Dendritic cell treated with granulocyte-macrophage colony-stimulating factor and Interleukin-4, amounts not matched to agents 40 ng/mL and 50 ng/mL, for 4 days (primary cell): ENCODE data around the gene IGFL4.

Experiments used
- H3K27ac Mint-ChIP-seq: one replicate; pipeline ENCODE4 v1.8.0; 2022; ENCODE audit warnings: mild to moderate bottlenecking, mixed read lengths
- H3K27me3 Mint-ChIP-seq: one replicate; pipeline ENCODE4 v1.8.0; 2022; ENCODE audit warnings: mild to moderate bottlenecking, mixed read lengths
- H3K36me3 Mint-ChIP-seq: one replicate; pipeline ENCODE4 v1.8.0; 2022; ENCODE audit warnings: low read depth, mixed read lengths
- H3K4me1 Mint-ChIP-seq: one replicate; pipeline ENCODE4 v1.8.0; 2022; ENCODE audit warnings: low read depth, mixed read lengths
- H3K4me3 Mint-ChIP-seq: one replicate; pipeline ENCODE4 v1.8.0; 2022; ENCODE audit warnings: mild to moderate bottlenecking, moderate library complexity, mixed read lengths
- H3K9me3 Mint-ChIP-seq: one replicate; pipeline ENCODE4 v1.8.0; 2022; ENCODE audit warnings: mixed read lengths
- intact Hi-C: fragments of 100-400 bp; cut with micrococcal nuclease; formaldehyde crosslinking; loops from one replicate; pipeline ENCODE4 v1.15.0; 2022

IGFL4 gene

DNA sequence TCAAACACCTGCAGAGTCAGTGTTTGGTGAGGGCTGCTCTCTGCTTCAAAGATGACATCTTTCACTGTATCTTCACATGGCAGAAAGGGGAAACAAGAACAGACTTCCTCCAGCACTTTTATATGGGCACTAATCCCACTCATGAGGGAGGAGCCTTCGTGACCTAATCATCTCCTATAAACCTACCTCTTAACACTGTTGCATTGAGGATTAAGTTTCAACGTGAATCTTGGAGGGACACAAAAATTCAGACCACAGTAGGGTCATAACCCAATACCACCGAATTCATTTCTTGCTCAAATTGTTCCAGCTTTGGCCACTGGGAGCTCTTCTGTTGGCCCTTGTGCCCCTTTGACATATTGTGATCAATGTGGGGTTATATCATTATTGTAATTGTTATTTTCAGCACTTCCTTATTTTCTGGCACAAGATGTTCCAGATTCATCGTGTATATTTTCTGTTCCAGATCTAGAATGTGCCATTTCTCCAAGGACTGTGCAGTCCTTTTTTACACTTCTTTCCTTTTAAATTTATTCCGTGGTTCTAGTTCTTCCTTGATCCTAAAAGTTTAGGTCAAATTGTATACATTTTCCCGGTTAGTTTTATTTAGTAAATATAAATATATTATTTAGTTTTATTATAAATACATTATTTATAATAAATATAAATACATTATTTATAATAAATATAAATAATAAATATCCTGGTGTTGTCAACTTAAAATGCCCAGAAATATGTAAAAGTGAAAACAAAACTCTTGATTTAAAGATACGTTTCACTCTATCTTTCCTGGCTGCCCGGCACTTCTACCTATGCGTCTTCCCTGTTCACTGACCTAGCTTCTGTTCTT is 35.5 kb upstream of the IGFL4 start:
- Mint-ChIP-seq H3K4me1 (peaks cover 22% of the 10 kb centered on the region), H3K4me3 (no peak overlapping the region), H3K27ac (no peak overlapping the region), H3K36me3 (no peaks in the 10 kb centered on the region), H3K9me3 (no peaks in the 10 kb centered on the region), H3K27me3 (peaks cover 77% of the 10 kb centered on the region)
- intact Hi-C loops = no loop called here

DNA sequence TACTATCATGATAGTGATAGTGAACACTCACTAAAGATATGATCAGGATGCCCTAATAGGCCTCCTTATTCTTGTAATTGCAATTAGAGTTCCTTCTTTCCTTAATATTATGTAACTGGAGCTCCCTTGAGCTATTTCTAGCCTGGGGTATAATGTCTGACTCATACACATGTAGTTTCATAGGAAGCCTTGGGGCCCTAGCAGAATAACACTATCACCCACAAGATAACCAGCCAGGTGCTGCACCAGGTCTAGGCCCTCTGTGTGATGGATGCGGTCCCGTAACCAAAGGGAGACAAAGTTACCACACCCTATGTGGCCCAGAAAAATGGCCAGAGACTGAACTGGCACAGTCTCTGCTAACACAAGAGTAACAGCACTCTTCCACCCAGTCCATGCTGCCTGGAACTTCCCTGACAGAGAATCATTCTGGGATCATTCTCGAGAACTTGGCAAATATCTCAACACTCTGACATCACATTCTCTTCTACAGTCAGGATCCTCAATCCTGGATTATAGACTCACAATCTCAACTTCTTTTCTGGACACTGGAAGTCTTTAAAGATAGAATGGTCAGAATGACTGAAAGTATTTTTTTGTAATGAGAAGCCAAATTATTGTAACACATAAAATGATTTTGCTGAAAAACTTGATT is 32.6 kb upstream of the IGFL4 start:
- no peak overlapping the region for H3K27ac Mint-ChIP-seq
- no peaks in the 10 kb centered on the region for H3K9me3 Mint-ChIP-seq
- H3K4me1 Mint-ChIP-seq = peaks cover 28% of the 10 kb centered on the region
- no peak overlapping the region for H3K4me3 Mint-ChIP-seq
- intact Hi-C loops = no loop called here
- H3K36me3 Mint-ChIP-seq = no peaks in the 10 kb centered on the region
- peaks cover 74% of the 10 kb centered on the region for H3K27me3 Mint-ChIP-seq

DNA sequence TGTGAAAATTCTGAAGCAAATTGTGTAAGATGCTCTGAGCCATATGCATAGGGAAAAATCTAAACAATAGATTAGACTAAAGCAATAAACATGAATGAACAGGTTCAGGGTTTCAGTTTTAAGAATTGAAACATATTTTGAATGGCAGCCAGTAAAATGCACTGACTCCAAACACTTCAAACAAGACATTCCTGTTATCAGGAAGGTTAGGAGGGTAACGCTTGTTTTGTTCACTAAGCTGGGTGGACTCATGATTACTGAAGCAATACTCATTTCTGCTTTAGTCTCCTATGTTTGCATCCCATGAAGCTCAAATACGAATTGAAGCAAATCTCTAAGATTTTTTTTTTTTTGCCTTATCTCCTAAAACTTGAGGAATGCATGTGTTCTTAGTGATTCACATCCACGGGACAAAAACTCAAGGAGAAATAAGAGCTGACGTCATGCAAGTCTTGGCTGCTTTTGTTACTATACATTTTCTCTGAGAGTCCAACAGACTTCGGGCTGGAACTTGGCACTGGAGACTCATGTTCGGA is 29.1 kb upstream of the IGFL4 start:
- H3K27ac Mint-ChIP-seq = no peak overlapping the region
- no peaks in the 10 kb centered on the region for H3K9me3 Mint-ChIP-seq
- no peaks in the 10 kb centered on the region for H3K36me3 Mint-ChIP-seq
- peaks cover 76% of the 10 kb centered on the region for H3K27me3 Mint-ChIP-seq
- H3K4me1 Mint-ChIP-seq = peaks cover 27% of the 10 kb centered on the region
- intact Hi-C loops = no loop called here
- H3K4me3 Mint-ChIP-seq = no peak overlapping the region

DNA sequence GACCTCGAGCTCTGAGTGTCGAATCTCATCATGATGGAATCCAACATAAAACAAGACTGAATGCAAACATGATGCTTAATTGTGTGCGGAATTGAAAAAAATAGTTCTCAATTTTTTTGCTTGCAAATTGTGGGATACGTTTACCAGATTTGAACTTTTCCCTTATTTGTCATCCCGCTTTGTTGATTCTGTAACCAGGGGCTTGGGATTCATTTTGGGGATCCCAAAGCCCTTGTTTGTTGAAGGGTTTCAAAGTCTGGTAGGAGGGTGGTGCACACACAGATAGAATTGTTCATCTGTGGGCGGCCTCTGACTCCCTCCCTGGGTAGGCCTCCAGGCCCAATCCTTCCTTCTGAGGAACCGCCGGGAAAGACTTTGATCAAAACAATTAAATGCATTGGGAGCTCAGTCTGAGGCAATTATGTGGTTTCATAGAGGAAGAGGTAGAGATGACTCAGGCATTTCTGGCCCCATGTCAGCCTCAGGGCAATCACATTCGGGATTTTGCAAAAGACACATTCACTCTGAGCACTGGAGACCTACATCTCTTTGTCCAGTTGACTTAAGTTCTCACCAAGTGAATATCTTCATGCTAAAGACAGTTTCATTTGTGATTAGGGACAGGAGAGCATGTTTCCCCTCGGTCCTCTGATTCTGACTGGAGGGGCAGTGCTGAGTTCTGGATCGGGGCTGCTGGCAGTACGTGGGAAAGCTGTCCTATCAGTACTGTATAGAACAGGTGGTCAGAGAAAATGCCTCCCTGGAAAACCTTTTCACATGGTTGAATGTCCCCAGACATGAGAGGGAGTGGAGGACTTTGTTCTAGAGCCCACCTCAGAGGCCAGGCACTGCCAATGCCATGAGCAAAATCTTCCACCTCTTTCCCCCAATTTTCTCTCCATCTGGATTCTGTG is 27.8 kb upstream of the IGFL4 start:
- no peaks in the 10 kb centered on the region for H3K9me3 Mint-ChIP-seq
- no peaks in the 10 kb centered on the region for H3K36me3 Mint-ChIP-seq
- H3K4me3 Mint-ChIP-seq = no peak overlapping the region
- H3K27me3 Mint-ChIP-seq = peaks cover 72% of the 10 kb centered on the region
- H3K27ac Mint-ChIP-seq = no peak overlapping the region
- intact Hi-C loops = no loop called here
- H3K4me1 Mint-ChIP-seq = peaks cover 26% of the 10 kb centered on the region

GRCh38 chr19:46067691-46068090 is 26.9 kb upstream of the IGFL4 start:
- H3K36me3 Mint-ChIP-seq = no peaks in the 10 kb centered on the region
- intact Hi-C loops = no loop called here
- H3K9me3 Mint-ChIP-seq = no peaks in the 10 kb centered on the region
- no peak overlapping the region for H3K27ac Mint-ChIP-seq
- peaks cover 17% of the 10 kb centered on the region for H3K4me1 Mint-ChIP-seq
- H3K4me3 Mint-ChIP-seq = no peak overlapping the region
- peaks cover 73% of the 10 kb centered on the region for H3K27me3 Mint-ChIP-seq

DNA sequence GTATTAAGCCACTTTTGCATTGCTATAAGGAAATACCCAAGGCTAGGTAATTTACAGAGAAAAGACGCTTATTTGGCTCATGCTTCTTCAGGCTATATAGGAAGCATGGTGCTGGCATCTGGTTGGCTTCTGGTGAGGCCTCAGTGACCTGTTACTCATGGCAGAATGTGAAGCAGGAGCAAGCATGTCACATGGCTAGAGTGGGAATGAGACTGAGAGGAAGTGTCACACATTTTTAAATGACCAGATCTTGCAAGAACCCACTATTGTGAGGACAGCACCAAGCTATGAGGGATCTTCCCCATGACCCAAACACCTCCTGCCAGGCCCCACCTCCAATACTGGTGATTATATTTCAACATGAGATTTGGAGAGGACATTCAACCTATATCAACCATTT is 25.7 kb upstream of the IGFL4 start:
- Mint-ChIP-seq H3K4me1 (peaks cover 13% of the 10 kb centered on the region), H3K27ac (no peak overlapping the region), H3K27me3 (peaks cover 68% of the 10 kb centered on the region), H3K36me3 (no peaks in the 10 kb centered on the region), H3K4me3 (no peak overlapping the region), H3K9me3 (no peaks in the 10 kb centered on the region)
- intact Hi-C loops = no loop called here

- Mint-ChIP-seq H3K27ac (no peak overlapping the region), H3K9me3 (no peaks in the 10 kb centered on the region), H3K4me3 (no peak overlapping the region), H3K36me3 (no peaks in the 10 kb centered on the region), H3K4me1 (peaks cover 13% of the 10 kb centered on the region), H3K27me3 (peaks cover 64% of the 10 kb centered on the region)
- intact Hi-C loops = no loop called here
These were observed 24.8 kb upstream of the IGFL4 start for GRCh38 chr19:46065486-46066071.

GRCh38 chr19:46063201-46063600 is 22.4 kb upstream of the IGFL4 start:
- Mint-ChIP-seq H3K36me3 (no peaks in the 10 kb centered on the region), H3K27me3 (peaks cover 61% of the 10 kb centered on the region), H3K4me3 (no peak overlapping the region), H3K4me1 (peaks cover 5% of the 10 kb centered on the region), H3K27ac (no peak overlapping the region), H3K9me3 (no peaks in the 10 kb centered on the region)
- intact Hi-C loops = no loop called here

GRCh38 chr19:46060012-46060411 is 19.2 kb upstream of the IGFL4 start:
- Mint-ChIP-seq H3K36me3 (no peaks in the 10 kb centered on the region), H3K4me1 (no peaks in the 10 kb centered on the region), H3K9me3 (no peaks in the 10 kb centered on the region), H3K27ac (no peak overlapping the region), H3K27me3 (peaks cover 47% of the 10 kb centered on the region), H3K4me3 (no peak overlapping the region)
- intact Hi-C loops = no loop called here

GRCh38 chr19:46058778-46059177 is 18.0 kb upstream of the IGFL4 start:
- Mint-ChIP-seq H3K36me3 (no peaks in the 10 kb centered on the region), H3K9me3 (no peaks in the 10 kb centered on the region), H3K4me3 (no peak overlapping the region), H3K4me1 (no peaks in the 10 kb centered on the region), H3K27me3 (peaks cover 51% of the 10 kb centered on the region), H3K27ac (no peak overlapping the region)
- intact Hi-C loops = no loop called here

DNA sequence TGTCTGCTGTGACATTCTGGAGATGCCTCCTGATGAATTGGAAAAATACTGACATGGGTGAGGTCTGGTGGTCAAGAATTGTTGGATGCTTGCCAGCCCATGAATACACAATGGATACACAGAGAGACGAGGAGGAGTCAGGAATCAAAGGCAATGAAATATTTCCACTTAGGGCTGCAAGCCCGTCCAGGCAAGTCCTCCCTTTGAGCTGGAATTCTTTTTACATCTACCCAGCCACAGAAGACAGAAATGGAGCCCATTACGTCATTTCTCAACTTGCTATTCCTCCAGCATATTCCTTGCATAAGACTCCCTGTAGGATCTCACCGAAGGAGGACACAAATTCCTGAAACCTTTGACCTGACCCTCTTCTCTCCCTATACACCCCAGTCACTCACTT is 15.7 kb upstream of the IGFL4 start:
- intact Hi-C loops = no loop called here
- no peaks in the 10 kb centered on the region for H3K9me3 Mint-ChIP-seq
- H3K36me3 Mint-ChIP-seq = no peaks in the 10 kb centered on the region
- peaks cover 49% of the 10 kb centered on the region for H3K27me3 Mint-ChIP-seq
- H3K27ac Mint-ChIP-seq = no peak overlapping the region
- no peak overlapping the region for H3K4me3 Mint-ChIP-seq
- no peaks in the 10 kb centered on the region for H3K4me1 Mint-ChIP-seq

DNA sequence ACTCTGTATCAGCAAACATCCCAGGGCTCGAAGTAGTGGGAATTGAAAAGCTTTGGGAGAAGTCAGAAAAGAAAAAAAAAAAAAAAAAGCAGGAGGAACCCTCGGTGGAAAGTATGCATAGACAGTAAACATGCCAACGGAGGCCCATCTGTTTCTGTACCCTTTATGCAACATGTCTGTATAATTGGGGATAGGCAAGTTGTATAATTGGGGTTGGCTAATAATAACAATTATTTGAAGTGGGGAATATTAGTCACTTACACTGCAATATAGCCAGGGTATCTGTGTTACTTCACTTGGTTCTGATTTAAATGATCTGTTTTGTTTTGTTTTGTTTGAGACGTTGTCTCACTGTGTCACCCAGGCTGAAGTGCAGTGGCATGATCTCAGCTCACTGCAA is 12.1 kb upstream of the IGFL4 start:
- Mint-ChIP-seq H3K27ac (no peak overlapping the region), H3K27me3 (peaks cover 59% of the 10 kb centered on the region), H3K9me3 (no peaks in the 10 kb centered on the region), H3K36me3 (no peaks in the 10 kb centered on the region), H3K4me1 (no peaks in the 10 kb centered on the region), H3K4me3 (no peak overlapping the region)
- intact Hi-C loops = no loop called here

DNA sequence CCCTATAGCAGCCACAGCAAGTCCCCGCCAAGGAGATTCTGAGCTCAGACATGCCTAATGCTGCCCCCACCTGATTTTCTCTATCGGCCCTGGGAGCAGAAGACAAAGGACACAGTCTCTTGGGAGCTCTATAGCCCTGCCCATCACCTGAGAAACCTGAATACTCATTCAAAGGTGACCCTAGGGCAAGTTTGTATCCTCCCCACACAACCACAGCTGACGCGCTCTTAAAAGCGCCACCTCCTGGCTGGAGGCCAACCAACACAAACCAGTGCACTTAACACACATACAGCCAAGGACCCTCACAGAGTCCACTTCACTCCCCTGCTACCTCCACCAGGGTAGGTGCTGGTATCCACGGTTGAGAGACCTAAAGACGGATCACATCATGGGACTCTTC is 8.8 kb upstream of the IGFL4 start:
- Mint-ChIP-seq H3K4me3 (no peak overlapping the region), H3K27ac (no peak overlapping the region), H3K27me3 (peaks cover 70% of the 10 kb centered on the region), H3K9me3 (no peaks in the 10 kb centered on the region), H3K36me3 (no peaks in the 10 kb centered on the region), H3K4me1 (no peaks in the 10 kb centered on the region)
- intact Hi-C loops = no loop called here
